ENCODE results near the gene ZC3H18. TPM values are rescaled to one million over a fixed set of nuclear protein-coding genes. Genes with fewer than 3 reads are reported as not detected.

The ZC3H18 gene
- total RNA-seq, 1 donor from 2014 or later, result 88.5 TPM

DNA sequence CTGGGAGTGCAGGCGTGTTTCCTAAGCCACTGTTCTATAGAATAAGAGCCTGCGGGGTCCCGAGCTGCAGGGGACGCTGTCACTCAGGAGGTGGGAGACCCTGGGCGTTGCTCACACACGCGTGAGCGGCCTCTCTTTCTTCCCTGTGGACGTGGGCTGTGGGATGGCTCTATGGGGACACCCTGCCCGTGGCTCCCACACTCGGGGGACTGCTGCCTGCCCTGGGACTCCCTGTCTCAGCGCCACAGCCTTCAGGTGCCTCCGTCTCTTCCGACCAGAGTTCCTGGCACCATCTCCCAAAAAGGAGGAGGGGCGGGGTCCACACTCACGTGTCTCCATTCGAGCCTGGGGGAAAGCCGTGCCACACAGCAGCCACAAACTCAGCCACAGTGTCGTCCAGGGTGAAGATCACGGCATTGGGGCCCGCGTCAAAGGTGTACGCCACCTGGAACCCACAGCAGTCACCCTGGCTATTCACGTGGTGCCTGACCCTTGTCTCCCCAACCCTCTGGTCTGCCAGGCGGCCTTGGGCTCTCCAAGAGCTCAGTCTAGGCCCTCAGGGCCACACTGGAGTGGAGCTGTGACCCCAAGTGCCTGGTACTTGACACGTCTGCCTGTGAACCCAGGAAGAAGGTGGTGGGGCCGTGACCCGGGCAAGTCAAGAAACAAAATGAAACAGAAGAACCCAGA lies 84.3 kb downstream of the ZC3H18 start:
- Mint-ChIP-seq H3K4me1 (peaks cover 9% of the 10 kb centered on the region), H3K27ac (ENCODE audit: unreplicated experiment) (no peak overlapping the region), H3K27me3 (ENCODE audit: low read depth) (no peaks in the 10 kb centered on the region), H3K4me3 (peak overlapping the region; percentile 38), H3K36me3 (ENCODE audit: low read depth) (no peaks in the 10 kb centered on the region), H3K9me3 (no peaks in the 10 kb centered on the region)
- TF ChIP-seq CTCF (conservative IDR thresholded peaks at IDR 0.05), result no peak
- DNase-seq (ENCODE audit: low read depth, low spot score), result no peak

DNA sequence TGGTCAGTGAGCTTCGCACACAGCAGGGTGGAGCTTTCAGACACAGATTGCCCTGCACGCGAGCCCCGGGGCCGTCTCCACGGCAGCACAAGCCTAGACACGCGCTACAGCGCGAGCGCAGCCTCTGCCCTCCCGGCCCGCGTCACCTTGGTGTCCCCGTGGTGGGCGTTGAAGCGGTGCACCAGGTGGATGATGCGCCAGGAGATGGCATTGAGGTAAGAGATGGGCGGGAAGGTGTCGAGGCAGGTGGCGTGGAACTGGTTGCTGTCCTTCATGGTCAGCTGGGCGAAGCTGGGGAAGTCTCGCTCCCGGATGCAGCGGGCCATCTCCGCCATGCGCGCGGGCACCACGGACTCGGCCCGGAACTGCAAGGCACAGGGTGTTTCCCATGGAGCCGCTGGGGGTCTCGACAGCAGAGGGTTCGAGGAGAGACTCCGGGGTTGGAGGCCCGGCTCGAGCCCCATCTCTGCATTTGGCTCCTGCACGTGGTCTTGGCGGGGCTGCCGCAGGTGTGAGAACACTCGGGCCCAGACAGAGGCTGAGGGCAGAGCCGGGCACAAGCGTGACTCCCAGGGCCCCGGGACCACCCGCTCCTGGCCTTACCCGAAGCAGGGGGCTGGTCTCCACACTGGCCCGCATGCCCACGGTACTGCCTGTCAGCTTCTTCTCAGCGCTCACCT lies 85.0 kb downstream of the ZC3H18 start:
- H3K27me3 Mint-ChIP-seq (ENCODE audit: low read depth), result no peaks in the 10 kb centered on the region
- TF ChIP-seq CTCF (conservative IDR thresholded peaks at IDR 0.05), result no peak
- no peaks in the 10 kb centered on the region for H3K36me3 Mint-ChIP-seq (ENCODE audit: low read depth)
- DNase-seq (ENCODE audit: low read depth, low spot score), result no peak
- no peaks in the 10 kb centered on the region for H3K9me3 Mint-ChIP-seq
- peak overlapping the region; percentile 71 for H3K27ac Mint-ChIP-seq (ENCODE audit: unreplicated experiment)
- peaks cover 8% of the 10 kb centered on the region for H3K4me1 Mint-ChIP-seq
- H3K4me3 Mint-ChIP-seq, result no peak overlapping the region

DNA sequence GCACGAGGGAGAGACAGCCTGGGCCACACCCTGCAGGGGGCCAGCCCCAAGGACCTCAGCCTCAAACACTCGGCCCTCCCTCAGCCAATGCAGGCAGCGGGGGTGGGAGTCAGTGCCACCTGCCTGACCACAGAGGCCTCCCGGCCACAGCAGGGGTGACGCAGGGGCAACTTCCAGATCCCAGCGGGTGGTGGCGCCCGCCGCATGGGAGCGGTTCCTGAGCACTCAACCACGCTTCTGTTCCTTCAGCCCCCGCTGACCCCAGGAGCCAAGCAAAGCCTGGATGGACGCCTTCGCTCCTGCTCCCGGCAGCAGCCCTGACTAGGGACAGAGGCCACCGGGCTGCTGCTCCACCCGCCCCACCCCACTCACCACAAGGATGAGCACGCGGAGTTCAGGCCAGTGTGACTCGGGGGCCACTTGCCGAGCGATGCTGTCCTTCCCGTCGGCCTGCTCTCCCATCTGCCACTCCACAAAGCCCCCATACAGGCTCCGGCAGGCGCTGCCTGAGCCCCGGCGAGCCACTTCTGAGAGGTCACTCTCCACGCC lies 85.6 kb downstream of the ZC3H18 start:
- no peak overlapping the region for H3K4me3 Mint-ChIP-seq
- TF ChIP-seq CTCF (conservative IDR thresholded peaks at IDR 0.05), result no peak
- no peaks in the 10 kb centered on the region for H3K9me3 Mint-ChIP-seq
- peaks cover 6% of the 10 kb centered on the region for H3K4me1 Mint-ChIP-seq
- DNase-seq (ENCODE audit: low read depth, low spot score), result no peak
- no peak overlapping the region for H3K27ac Mint-ChIP-seq (ENCODE audit: unreplicated experiment)
- H3K27me3 Mint-ChIP-seq (ENCODE audit: low read depth), result no peaks in the 10 kb centered on the region
- no peaks in the 10 kb centered on the region for H3K36me3 Mint-ChIP-seq (ENCODE audit: low read depth)

- Mint-ChIP-seq H3K4me1 (peaks cover 7% of the 10 kb centered on the region), H3K27me3 (ENCODE audit: low read depth) (no peaks in the 10 kb centered on the region), H3K9me3 (no peaks in the 10 kb centered on the region), H3K4me3 (no peak overlapping the region), H3K36me3 (ENCODE audit: low read depth) (no peaks in the 10 kb centered on the region), H3K27ac (ENCODE audit: unreplicated experiment) (no peak overlapping the region)
- no peak for TF ChIP-seq CTCF (conservative IDR thresholded peaks at IDR 0.05)
- no peak for DNase-seq (ENCODE audit: low read depth, low spot score)
Measured at GRCh38 chr16:88656291-88656980, 86.2 kb downstream of the ZC3H18 start.

DNA sequence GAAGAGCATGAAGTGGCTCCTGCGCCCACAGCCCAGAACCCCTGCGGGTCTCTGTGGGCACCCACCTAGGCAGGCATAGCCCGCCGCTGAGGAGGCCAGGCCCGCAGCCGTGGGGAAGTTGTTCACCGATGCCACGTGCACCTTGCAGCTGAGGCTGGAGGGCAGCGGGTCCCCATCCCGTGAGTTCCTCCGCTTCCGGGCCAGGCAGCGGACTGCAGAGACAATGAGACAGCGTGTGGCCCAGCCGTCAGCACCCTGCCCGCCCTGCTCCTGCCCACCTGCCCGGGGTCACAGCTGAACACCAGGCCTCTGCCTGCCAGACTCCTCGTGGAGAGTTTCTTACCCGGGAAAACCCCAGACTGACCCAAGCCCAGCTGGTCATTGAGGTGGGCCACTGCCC lies 87.2 kb downstream of the ZC3H18 start:
- Mint-ChIP-seq H3K4me1 (peaks cover 12% of the 10 kb centered on the region), H3K9me3 (no peaks in the 10 kb centered on the region), H3K27ac (ENCODE audit: unreplicated experiment) (no peak overlapping the region), H3K4me3 (no peak overlapping the region), H3K27me3 (ENCODE audit: low read depth) (no peaks in the 10 kb centered on the region), H3K36me3 (ENCODE audit: low read depth) (no peaks in the 10 kb centered on the region)
- TF ChIP-seq CTCF (conservative IDR thresholded peaks at IDR 0.05), result no peak
- no peak for DNase-seq (ENCODE audit: low read depth, low spot score)

Data from neural crest cell (in vitro differentiated cells).